Measurements from ENCODE around the gene SMR3A. TPM values are rescaled to one million over a fixed set of nuclear protein-coding genes. Genes with fewer than 3 reads are reported as not detected.

SMR3A gene
- total and polyA plus RNA-seq, 4 donors: not detected

GRCh38 chr4:70399319-70399718 lies 38.8 kb downstream of the SMR3A start:
- Histone ChIP-seq H3K27ac (ENCODE audit: low read depth in 1 of 2, low read length in 2 of 2) (no peak overlapping the region), H3K4me1 (ENCODE audit: control insufficient read depth in 1 of 2, insufficient read depth in 2 of 2, low read length in 2 of 2) (no peaks in the 10 kb centered on the region), H3K4me3 (ENCODE audit: low read length in 2 of 2) (no peak overlapping the region), H3K36me3 (ENCODE audit: control insufficient read depth in 1 of 2, insufficient read depth in 2 of 2, low read length in 1 of 2) (no peaks in the 10 kb centered on the region), H3K9me3 (ENCODE audit: control insufficient read depth, low read length) (no peaks in the 10 kb centered on the region), H3K27me3 (ENCODE audit: control insufficient read depth in 1 of 2, insufficient read depth in 2 of 2, low read length in 1 of 2) (no peaks in the 10 kb centered on the region)
- intact Hi-C loops (cut with DNase I): no loop called here
- 89 to 100% methylated on average over 1 of the region's 1 CpG for WGBS, 2 donors
- ATAC-seq (ENCODE audit: low FRiP score) (no peak), DNase-seq (no peak)

GRCh38 chr4:70402762-70403161 lies 42.2 kb downstream of the SMR3A start:
- whole genome bisulfite sequencing, 2 donors: 77 to 91% methylated on average over 1 of the region's 1 CpG
- Histone ChIP-seq H3K4me1 (ENCODE audit: control insufficient read depth in 1 of 2, insufficient read depth in 2 of 2, low read length in 2 of 2) (no peaks in the 10 kb centered on the region), H3K27me3 (ENCODE audit: control insufficient read depth in 1 of 2, insufficient read depth in 2 of 2, low read length in 1 of 2) (no peaks in the 10 kb centered on the region), H3K36me3 (ENCODE audit: control insufficient read depth in 1 of 2, insufficient read depth in 2 of 2, low read length in 1 of 2) (no peaks in the 10 kb centered on the region), H3K27ac (ENCODE audit: low read depth in 1 of 2, low read length in 2 of 2) (no peak overlapping the region), H3K9me3 (ENCODE audit: control insufficient read depth, low read length) (no peaks in the 10 kb centered on the region), H3K4me3 (ENCODE audit: low read length in 2 of 2) (no peak overlapping the region)
- intact Hi-C loops (cut with DNase I): no loop called here
- ATAC-seq (ENCODE audit: low FRiP score): no peak
- no peak for DNase-seq

GRCh38 chr4:70405765-70406164 lies 45.2 kb downstream of the SMR3A start:
- no peak overlapping the region for H3K27ac ChIP-seq (ENCODE audit: low read depth in 1 of 2, low read length in 2 of 2)
- H3K4me1 ChIP-seq (ENCODE audit: control insufficient read depth in 1 of 2, insufficient read depth in 2 of 2, low read length in 2 of 2): no peaks in the 10 kb centered on the region
- H3K9me3 ChIP-seq (ENCODE audit: control insufficient read depth, low read length): no peaks in the 10 kb centered on the region
- no peaks in the 10 kb centered on the region for H3K27me3 ChIP-seq (ENCODE audit: control insufficient read depth in 1 of 2, insufficient read depth in 2 of 2, low read length in 1 of 2)
- H3K36me3 ChIP-seq (ENCODE audit: control insufficient read depth in 1 of 2, insufficient read depth in 2 of 2, low read length in 1 of 2): no peaks in the 10 kb centered on the region
- no peak for ATAC-seq (ENCODE audit: low FRiP score)
- no peak for DNase-seq
- WGBS, 2 donors: 74 to 83% methylated on average over 6 of the region's 6 CpGs
- intact Hi-C loops (cut with DNase I): no loop called here
- no peak overlapping the region for H3K4me3 ChIP-seq (ENCODE audit: low read length in 2 of 2)

Other genes with a start within 250 kb of the SMR3A start
- gene PRR27, start 206.5 kb upstream of the SMR3A start, total RNA-seq: not detected
- gene PRR27, start 206.5 kb upstream of the SMR3A start, polyA plus RNA-seq: not detected
- not detected for gene ODAM, start 165.0 kb upstream of the SMR3A start, total RNA-seq
- not detected for gene ODAM, start 165.0 kb upstream of the SMR3A start, polyA plus RNA-seq
- not detected for gene FDCSP, start 134.6 kb upstream of the SMR3A start, total RNA-seq
- gene FDCSP, start 134.6 kb upstream of the SMR3A start, polyA plus RNA-seq: not detected
- gene CSN3, start 118.2 kb upstream of the SMR3A start, total RNA-seq: not detected
- gene CSN3, start 118.2 kb upstream of the SMR3A start, polyA plus RNA-seq: not detected
- not detected for gene CABS1, start 25.8 kb upstream of the SMR3A start, total RNA-seq
- under 1 TPM in 1 of 2 donors, not detected in 1; 0.05 TPM for gene CABS1, start 25.8 kb upstream of the SMR3A start, polyA plus RNA-seq
- not detected for gene SMR3B, start 22.4 kb downstream of the SMR3A start, total RNA-seq
- not detected for gene SMR3B, start 22.4 kb downstream of the SMR3A start, polyA plus RNA-seq
- not detected for gene OPRPN, start 37.2 kb downstream of the SMR3A start, total RNA-seq
- gene OPRPN, start 37.2 kb downstream of the SMR3A start, polyA plus RNA-seq: not detected
- gene MUC7, start 111.4 kb downstream of the SMR3A start, total RNA-seq: not detected
- not detected for gene MUC7, start 111.4 kb downstream of the SMR3A start, polyA plus RNA-seq
- gene AMTN, start 157.8 kb downstream of the SMR3A start, total RNA-seq: not detected
- gene AMTN, start 157.8 kb downstream of the SMR3A start, polyA plus RNA-seq: not detected
- not detected for gene AMBN, start 231.5 kb downstream of the SMR3A start, total RNA-seq
- gene AMBN, start 231.5 kb downstream of the SMR3A start, polyA plus RNA-seq: not detected